IMR-90 (cell line): ENCODE measurements around the gene PLCL2. TPM values are rescaled to one million over a fixed set of nuclear protein-coding genes. Genes with fewer than 3 reads are reported as not detected.

ENCODE experiments used
- ATAC-seq: fragments of 200-7000 bp; cut with Tn5 transposase; 2 replicates; pipeline ENCODE4 v1.9.1; 2020; ENCODE audit warnings: low read depth, mild to moderate bottlenecking, moderate library complexity
- BruUV-seq: library from RNA; stranded (reverse); fragments of 400-500 nt; replicated peaks from 2 replicates; lab custom pipeline; 2021; lab: Mats Ljungman, UMichigan
- CTCF ChIA-PET: fragments of 300-600 bp; formaldehyde crosslinking; extraction: SDS; loops from one replicate; lab custom pipeline; 2021; ENCODE audit warnings: antibody characterized with exemption; lab: Yijun Ruan, JAX
- POLR2A ChIA-PET: fragments of 300-600 bp; sonication (Branson Sonifier 250); formaldehyde crosslinking; loops from one replicate; lab custom pipeline; 2022; ENCODE audit warnings: antibody characterized with exemption; ENCODE audit not compliant: unreplicated experiment; lab: Charles Lee
- DNase-seq: peaks from one replicate; pipeline ENCODE4 v3.0.0; 2013
- H2AFZ ChIP-seq: replicated peaks from 2 replicates; pipeline ENCODE3; 2013; ENCODE audit warnings: low read length, mild to moderate bottlenecking; ENCODE audit not compliant: poor library complexity
- H2AK5ac ChIP-seq: 2 replicates; pipeline ENCODE4 v1.6.1; 2013; ENCODE audit warnings: low read depth, low read length, inconsistent platforms
- H2AK9ac ChIP-seq: replicated peaks from 2 replicates; pipeline ENCODE3; 2013; ENCODE audit warnings: mild to moderate bottlenecking, low read depth, low read length, moderate library complexity; ENCODE audit not compliant: poor library complexity
- H2BK120ac ChIP-seq: 2 replicates; pipeline ENCODE4 v1.6.1; 2013; ENCODE audit warnings: low read depth, low read length, inconsistent platforms
- H2BK15ac ChIP-seq: 3 replicates; pipeline ENCODE4 v1.6.1; 2013; ENCODE audit warnings: low read depth, low read length, inconsistent platforms
- H2BK20ac ChIP-seq: 2 replicates; pipeline ENCODE4 v1.6.1; 2013; ENCODE audit warnings: low read depth, mild to moderate bottlenecking, inconsistent platforms, low read length, moderate library complexity
- H2BK5ac ChIP-seq: 2 replicates; pipeline ENCODE4 v1.6.1; 2013; ENCODE audit warnings: mild to moderate bottlenecking, low read depth, low read length, inconsistent platforms; ENCODE audit not compliant: poor library complexity, severe bottlenecking
- H3K14ac ChIP-seq: replicated peaks from 2 replicates; pipeline ENCODE4 v1.6.1; 2013; ENCODE audit warnings: low read depth, low read length, inconsistent platforms
- H3K18ac ChIP-seq: 2 replicates; pipeline ENCODE4 v1.6.1; 2013; ENCODE audit warnings: low read depth, low read length, control low read depth
- H3K23ac ChIP-seq: 2 replicates; pipeline ENCODE4 v1.6.1; 2013; ENCODE audit warnings: low read depth, low read length, inconsistent platforms
- H3K27ac ChIP-seq: 2 replicates; pipeline ENCODE4 v1.5.1; 2013; ENCODE audit warnings: mild to moderate bottlenecking, control low read depth, low read length; ENCODE audit not compliant: insufficient read depth
- H3K27me3 ChIP-seq: 2 replicates; pipeline ENCODE4 v1.6.1; 2013; ENCODE audit warnings: low read length; ENCODE audit not compliant: control insufficient read depth, insufficient read depth
- H3K36me3 ChIP-seq: 2 replicates; pipeline ENCODE4 v1.6.1; 2013; ENCODE audit warnings: low read length, mixed read lengths; ENCODE audit not compliant: control insufficient read depth, insufficient read depth
- H3K4ac ChIP-seq: 2 replicates; pipeline ENCODE4 v1.6.1; 2013; ENCODE audit warnings: low read depth, low read length, inconsistent platforms
- H3K4me1 ChIP-seq: 2 replicates; pipeline ENCODE4 v1.6.1; 2013; ENCODE audit warnings: low read length, mixed read lengths; ENCODE audit not compliant: control insufficient read depth, insufficient read depth
- H3K4me2 ChIP-seq: 2 replicates; pipeline ENCODE4 v1.6.1; 2013; ENCODE audit warnings: low read depth, mild to moderate bottlenecking, control low read depth, low read length, moderate library complexity
- H3K4me3 ChIP-seq: 2 replicates; pipeline ENCODE4 v1.5.1; 2013; ENCODE audit warnings: low read depth, mild to moderate bottlenecking, control low read depth, low read length, moderate library complexity; ENCODE audit not compliant: insufficient read depth
- H3K56ac ChIP-seq: 2 replicates; pipeline ENCODE4 v1.6.1; 2013; ENCODE audit warnings: low read length, inconsistent platforms; ENCODE audit not compliant: insufficient read depth; ENCODE audit errors: extremely low read depth
- H3K79me1 ChIP-seq, 2 experiments: 2 replicates each; pipeline ENCODE4 v1.6.1; 2013; ENCODE audit warnings: low read length in 2 of 2, inconsistent platforms in 1 of 2, low read depth in 1 of 2
- H3K9ac ChIP-seq: 2 replicates; pipeline ENCODE4 v1.6.1; 2013; ENCODE audit warnings: low read depth, low read length, control low read depth
- H3K9me1 ChIP-seq: 2 replicates; pipeline ENCODE4 v1.6.1; 2013; ENCODE audit warnings: low read length, inconsistent platforms; ENCODE audit not compliant: insufficient read depth
- H3K9me3 ChIP-seq: 2 replicates; pipeline ENCODE4 v1.6.1; 2013; ENCODE audit warnings: low read length; ENCODE audit not compliant: control insufficient read depth, insufficient read depth
- H4K20me1 ChIP-seq: 2 replicates; pipeline ENCODE4 v1.6.1; 2013; ENCODE audit warnings: low read length, inconsistent platforms; ENCODE audit not compliant: insufficient read depth
- H4K5ac ChIP-seq: 2 replicates; pipeline ENCODE4 v1.6.1; 2013; ENCODE audit warnings: mild to moderate bottlenecking, low read depth, low read length, control low read depth
- H4K8ac ChIP-seq, 2 experiments: 2 replicates each; pipeline ENCODE4 v1.6.1; 2013; ENCODE audit warnings: low read depth in 2 of 2, low read length in 2 of 2, control low read depth in 1 of 2, inconsistent platforms in 1 of 2
- H4K91ac ChIP-seq: 2 replicates; pipeline ENCODE4 v1.6.1; 2013; ENCODE audit warnings: low read depth, low read length, inconsistent platforms; ENCODE audit not compliant: insufficient read depth
- BHLHE40 ChIP-seq: fragments of 150-350 bp; IDR thresholded peaks from 2 replicates; pipeline ENCODE4 v1.6.1; 2016; ENCODE audit warnings: mild to moderate bottlenecking, low read depth, low read length
- CEBPB ChIP-seq: IDR thresholded peaks from 2 replicates; pipeline ENCODE4 v1.6.1; 2012; ENCODE audit warnings: low read depth, low read length, improper control_type of control experiment
- CHD1 ChIP-seq: IDR thresholded peaks from 2 replicates; pipeline ENCODE4 v1.6.1; 2012; ENCODE audit warnings: low read depth, low read length, improper control_type of control experiment
- FOS ChIP-seq: fragments of 150-350 bp; IDR thresholded peaks from 2 replicates; pipeline ENCODE4 v1.6.1; 2016; ENCODE audit warnings: low read depth, low read length
- MAZ ChIP-seq: IDR thresholded peaks from 2 replicates; pipeline ENCODE4 v1.6.1; 2012; ENCODE audit warnings: low read depth, mild to moderate bottlenecking, low read length, improper control_type of control experiment, moderate library complexity, borderline replicate concordance
- MXI1 ChIP-seq: IDR thresholded peaks from 2 replicates; pipeline ENCODE4 v1.6.1; 2012; ENCODE audit warnings: low read depth, mild to moderate bottlenecking, low read length, moderate library complexity, borderline replicate concordance
- NFE2L2 ChIP-seq: fragments of 150-350 bp; IDR thresholded peaks from 2 replicates; pipeline ENCODE4 v1.6.1; 2016; ENCODE audit warnings: low read depth, mild to moderate bottlenecking, low read length
- POLR2A ChIP-seq: IDR thresholded peaks from 2 replicates; pipeline ENCODE4 v1.6.1; 2012; ENCODE audit warnings: mild to moderate bottlenecking, low read depth, low read length
- RCOR1 ChIP-seq: IDR thresholded peaks from 2 replicates; pipeline ENCODE4 v1.6.1; 2012; ENCODE audit warnings: mild to moderate bottlenecking, low read length, improper control_type of control experiment; ENCODE audit not compliant: insufficient replicate concordance
- RFX5 ChIP-seq: IDR thresholded peaks from 2 replicates; pipeline ENCODE4 v1.8.0; 2012; ENCODE audit warnings: low read depth, mild to moderate bottlenecking, low read length, moderate library complexity
- SMC3 ChIP-seq: fragments of 150-350 bp; IDR thresholded peaks from 2 replicates; pipeline ENCODE4 v1.6.1; 2016; ENCODE audit warnings: low read depth, mild to moderate bottlenecking, antibody characterized with exemption, low read length, moderate library complexity
- WGBS, 2 experiments: methylation state at CpG; one replicate each; pipeline versions ENCODE4 v1.1.5 to v1.1.7; 2013; ENCODE audit warnings: missing lambda C conversion rate in 2 of 2; ENCODE audit not compliant: insufficient read length in 1 of 2; ENCODE audit errors: extremely low coverage in 2 of 2; 5-methylcytosine and 5-hydroxymethylcytosine counted together
- dilution Hi-C: fragments of 300-500 bp; cut with HindIII; formaldehyde crosslinking; loops from one replicate; pipeline ENCODE4 v1.14.3; 2018; ENCODE audit warnings: low sequenced_read_pairs; ENCODE audit not compliant: unreplicated experiment
- in situ Hi-C: fragments of 300-500 bp; cut with MboI; formaldehyde crosslinking; loops from 3 replicates; pipeline ENCODE4 v1.14.3; 2019; ENCODE audit warnings: low sequenced_read_pairs, inconsistent platforms, mixed read lengths
- intact Hi-C: fragments of 100-400 bp; cut with micrococcal nuclease; formaldehyde crosslinking; loops from 2 replicates; pipeline ENCODE4 v1.10.0; 2022
- polyA plus RNA-seq, 3 experiments: library from polyadenylated mRNA; depleted of rRNA; stranded (reverse); fragments of >200 nt; gene quantifications; 2 replicates each; pipeline ENCODE4 v1.2.3, GENCODE V29; 2012; ENCODE audit warnings: low replicate concordance in 1 of 3
- total RNA-seq: library from RNA; depleted of rRNA; stranded (reverse); fragments of >200 nt; gene quantifications from 2 replicates; pipeline ENCODE4 v1.2.3, GENCODE V29; 2012
- TF ChIP-seq, protein P1 (sequence below): conservative IDR thresholded peaks from 2 replicates; pipeline ENCODE4 v1.5.1; 2012; ENCODE audit warnings: mild to moderate bottlenecking, low read depth, low read length, improper control_type of control experiment
- TF ChIP-seq, protein P2 (sequence below): fragments of 150-350 bp; IDR thresholded peaks from 2 replicates; pipeline ENCODE4 v1.6.1; 2016; ENCODE audit warnings: low read depth, mild to moderate bottlenecking, low read length, moderate library complexity, borderline replicate concordance

The PLCL2 gene
- total and polyA plus RNA-seq, 2 of the 4 experiments (the other 2 are of a cell fraction) = 0.92 to 3.8 TPM

DNA sequence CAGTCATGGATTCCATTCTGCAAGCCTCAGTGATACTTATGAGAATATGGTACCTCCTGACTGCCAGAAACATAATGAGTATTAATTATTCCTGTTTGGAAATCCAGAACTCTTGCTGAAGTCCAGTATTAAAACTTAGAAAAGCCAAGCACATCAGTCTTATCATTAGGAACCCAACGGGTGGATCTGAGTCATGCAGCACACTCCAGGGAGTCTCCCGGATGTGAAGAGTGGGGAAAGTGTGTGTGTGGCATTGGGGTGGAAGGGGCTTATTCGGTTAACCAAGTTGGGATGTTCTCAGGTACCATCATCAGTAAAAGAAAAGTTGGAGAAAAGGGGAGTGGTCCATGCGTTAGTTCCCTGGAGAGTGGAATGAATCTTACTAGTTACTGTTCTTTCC lies 181.1 kb downstream of the PLCL2 start:
- WGBS, 2 experiments = 62% methylated on average over 2 of the region's 4 CpGs; no CpG with 5 or more reads in 1 of the 2 experiments

More for the DNA sequence above, 181.1 kb downstream of the PLCL2 start:
- Histone ChIP-seq H2BK20ac (no peak overlapping the region), H3K4me3 (no peak overlapping the region), H2BK5ac (no peak overlapping the region), H3K27me3 (no peaks in the 10 kb centered on the region), H3K56ac (no peak overlapping the region), H3K79me1 (no peaks in the 10 kb centered on the region), H2AK5ac (no peak overlapping the region), H4K20me1 (no peaks in the 10 kb centered on the region), H4K5ac (no peak overlapping the region), H3K4ac (no peak overlapping the region), H4K91ac (no peak overlapping the region), H3K4me1 (peaks cover 3% of the 10 kb centered on the region; the same call in 1 of the 2 replicates), H3K14ac (no peak overlapping the region), H3K36me3 (no peaks in the 10 kb centered on the region), H2AK9ac (no peak overlapping the region), H2AFZ (no peak overlapping the region), H3K18ac (no peak overlapping the region), H3K9ac (no peak overlapping the region), H3K27ac (no peak overlapping the region), H3K9me1 (peaks cover 5% of the 10 kb centered on the region; the same call in 1 of the 2 replicates), H2BK15ac (no peak overlapping the region), H2BK120ac (no peak overlapping the region), H3K4me2 (no peak overlapping the region), H3K23ac (no peak overlapping the region), H4K8ac (no peak overlapping the region), H3K9me3 (no peaks in the 10 kb centered on the region)
- ChIA-PET CTCF (no interaction called here), POLR2A (no interaction called here)
- DNase-seq (no peak), ATAC-seq (no peak)
- BruUV-seq = no TSS peak
- dilution Hi-C loops (no loop called here), in situ Hi-C loops (no loop called here), intact Hi-C loops (no loop called here)
- TF ChIP-seq CHD1 (no peak), RFX5 (no peak), MXI1 (no peak), FOS (no peak), CEBPB (no peak), BHLHE40 (no peak), NFE2L2 (no peak), SMC3 (no peak), RCOR1 (no peak), POLR2A (no peak), MAZ (no peak)
- TF ChIP-seq, protein P1, sequence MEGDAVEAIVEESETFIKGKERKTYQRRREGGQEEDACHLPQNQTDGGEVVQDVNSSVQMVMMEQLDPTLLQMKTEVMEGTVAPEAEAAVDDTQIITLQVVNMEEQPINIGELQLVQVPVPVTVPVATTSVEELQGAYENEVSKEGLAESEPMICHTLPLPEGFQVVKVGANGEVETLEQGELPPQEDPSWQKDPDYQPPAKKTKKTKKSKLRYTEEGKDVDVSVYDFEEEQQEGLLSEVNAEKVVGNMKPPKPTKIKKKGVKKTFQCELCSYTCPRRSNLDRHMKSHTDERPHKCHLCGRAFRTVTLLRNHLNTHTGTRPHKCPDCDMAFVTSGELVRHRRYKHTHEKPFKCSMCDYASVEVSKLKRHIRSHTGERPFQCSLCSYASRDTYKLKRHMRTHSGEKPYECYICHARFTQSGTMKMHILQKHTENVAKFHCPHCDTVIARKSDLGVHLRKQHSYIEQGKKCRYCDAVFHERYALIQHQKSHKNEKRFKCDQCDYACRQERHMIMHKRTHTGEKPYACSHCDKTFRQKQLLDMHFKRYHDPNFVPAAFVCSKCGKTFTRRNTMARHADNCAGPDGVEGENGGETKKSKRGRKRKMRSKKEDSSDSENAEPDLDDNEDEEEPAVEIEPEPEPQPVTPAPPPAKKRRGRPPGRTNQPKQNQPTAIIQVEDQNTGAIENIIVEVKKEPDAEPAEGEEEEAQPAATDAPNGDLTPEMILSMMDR = no peak
- TF ChIP-seq, protein P2, sequence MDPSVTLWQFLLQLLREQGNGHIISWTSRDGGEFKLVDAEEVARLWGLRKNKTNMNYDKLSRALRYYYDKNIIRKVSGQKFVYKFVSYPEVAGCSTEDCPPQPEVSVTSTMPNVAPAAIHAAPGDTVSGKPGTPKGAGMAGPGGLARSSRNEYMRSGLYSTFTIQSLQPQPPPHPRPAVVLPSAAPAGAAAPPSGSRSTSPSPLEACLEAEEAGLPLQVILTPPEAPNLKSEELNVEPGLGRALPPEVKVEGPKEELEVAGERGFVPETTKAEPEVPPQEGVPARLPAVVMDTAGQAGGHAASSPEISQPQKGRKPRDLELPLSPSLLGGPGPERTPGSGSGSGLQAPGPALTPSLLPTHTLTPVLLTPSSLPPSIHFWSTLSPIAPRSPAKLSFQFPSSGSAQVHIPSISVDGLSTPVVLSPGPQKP = no peak
